ENCODE results near the gene CYP2A6.
"Not testable (repeated sequence)": the region's sequence is repeated elsewhere in the genome, so short reads cannot be mapped to it uniquely, and the experiment has no call there.

CYP2A6 gene, protein sequence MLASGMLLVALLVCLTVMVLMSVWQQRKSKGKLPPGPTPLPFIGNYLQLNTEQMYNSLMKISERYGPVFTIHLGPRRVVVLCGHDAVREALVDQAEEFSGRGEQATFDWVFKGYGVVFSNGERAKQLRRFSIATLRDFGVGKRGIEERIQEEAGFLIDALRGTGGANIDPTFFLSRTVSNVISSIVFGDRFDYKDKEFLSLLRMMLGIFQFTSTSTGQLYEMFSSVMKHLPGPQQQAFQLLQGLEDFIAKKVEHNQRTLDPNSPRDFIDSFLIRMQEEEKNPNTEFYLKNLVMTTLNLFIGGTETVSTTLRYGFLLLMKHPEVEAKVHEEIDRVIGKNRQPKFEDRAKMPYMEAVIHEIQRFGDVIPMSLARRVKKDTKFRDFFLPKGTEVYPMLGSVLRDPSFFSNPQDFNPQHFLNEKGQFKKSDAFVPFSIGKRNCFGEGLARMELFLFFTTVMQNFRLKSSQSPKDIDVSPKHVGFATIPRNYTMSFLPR

DNA sequence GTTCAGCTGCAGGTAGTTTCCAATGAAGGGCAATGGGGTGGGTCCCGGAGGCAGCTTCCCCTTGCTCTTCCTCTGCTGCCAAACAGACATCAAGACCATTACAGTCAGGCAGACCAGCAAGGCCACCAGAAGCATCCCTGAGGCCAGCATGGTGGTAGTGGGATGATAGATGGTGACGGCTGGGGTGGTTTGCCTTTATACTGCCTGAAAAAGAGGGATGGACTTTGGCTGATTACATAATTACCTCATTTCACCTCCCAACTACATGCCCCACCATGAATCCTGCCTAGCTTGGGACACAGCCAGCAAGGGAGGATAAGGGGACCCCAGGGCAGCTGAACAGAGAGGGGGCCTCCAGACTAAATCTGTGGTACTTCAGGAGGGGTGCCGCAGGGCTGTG lies at the start of gene CYP2A6:
CYP2A6 (minus strand) TSS at position 171 of the 400 bp plus-strand sequence; CDS start at position 150, 21 bp downstream.
- intact Hi-C loops (cut with DNase I); DNase-seq: not testable (repeated sequence)

GRCh38 chr19:40899964-40900363 lies 49.7 kb upstream of the CYP2A6 start:
- DNase-seq; intact Hi-C loops (cut with DNase I): not testable (repeated sequence)

DNA sequence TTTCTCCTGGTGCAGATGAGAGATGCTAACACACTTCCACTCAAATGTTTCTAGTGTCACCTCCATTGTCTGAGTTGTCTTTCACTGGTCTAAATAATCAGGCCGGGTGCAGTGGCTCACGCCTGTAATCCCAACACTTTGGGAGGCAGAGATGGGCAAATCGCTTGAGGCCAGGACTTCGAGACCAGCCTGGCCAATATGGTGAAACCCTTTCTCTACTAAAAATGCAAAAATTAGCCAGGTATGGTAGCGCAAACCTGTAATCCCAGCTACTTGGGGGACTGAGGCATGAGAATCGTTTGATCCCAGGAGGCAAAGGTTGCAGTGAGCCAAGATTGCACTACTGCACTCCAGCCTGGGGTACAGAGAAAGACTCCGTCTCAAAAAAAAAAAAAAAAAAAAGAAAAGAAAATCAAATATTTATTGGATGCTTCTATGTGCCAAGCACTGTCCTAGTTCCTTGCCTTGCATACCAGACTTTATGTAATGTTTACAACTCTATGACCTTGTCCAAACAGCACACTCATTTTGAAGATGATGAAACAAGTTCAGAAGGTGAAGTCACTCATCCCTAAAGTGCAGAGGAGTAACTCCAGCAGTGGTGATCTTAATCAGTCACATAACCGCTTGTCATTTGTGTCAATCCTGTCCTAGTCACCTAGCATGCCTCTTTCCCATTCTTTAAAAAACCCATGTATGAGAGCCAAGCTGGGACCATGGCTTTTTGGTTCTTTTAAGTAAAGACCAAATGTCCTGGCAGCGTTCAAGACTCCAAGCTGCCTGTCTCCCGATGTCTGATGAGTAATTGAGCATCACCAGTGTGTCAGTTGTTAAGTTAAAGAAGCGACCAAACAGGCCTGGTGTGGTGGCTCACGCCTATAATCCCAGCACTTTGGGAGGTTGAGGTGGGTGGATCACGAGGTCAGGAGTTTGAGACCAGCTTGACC lies 46.9 kb upstream of the CYP2A6 start:
- intact Hi-C loops (cut with DNase I): not testable (repeated sequence)

DNA sequence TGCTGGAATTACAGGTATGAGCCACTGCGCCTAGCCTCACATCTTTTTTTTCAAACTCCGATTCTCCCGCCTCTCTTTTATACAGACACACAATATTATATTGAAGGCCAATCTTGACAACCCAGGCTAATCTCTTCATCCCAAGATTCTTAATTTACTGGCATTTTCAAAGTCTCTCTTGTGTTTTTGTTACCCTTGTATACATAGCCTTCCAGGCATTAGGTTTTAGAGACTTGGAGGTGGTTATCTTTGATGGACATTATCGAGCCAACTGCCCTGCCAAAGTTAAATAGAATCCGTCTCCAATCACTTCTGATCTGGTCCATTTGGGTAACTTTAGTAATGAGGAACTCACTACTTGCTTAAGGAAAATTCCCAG lies 46.2 kb upstream of the CYP2A6 start:
- DNase-seq: no peak
- intact Hi-C loops (cut with DNase I): no loop called here

More for the DNA sequence above, 46.9 kb upstream of the CYP2A6 start:
- DNase-seq: not testable (repeated sequence)

DNA sequence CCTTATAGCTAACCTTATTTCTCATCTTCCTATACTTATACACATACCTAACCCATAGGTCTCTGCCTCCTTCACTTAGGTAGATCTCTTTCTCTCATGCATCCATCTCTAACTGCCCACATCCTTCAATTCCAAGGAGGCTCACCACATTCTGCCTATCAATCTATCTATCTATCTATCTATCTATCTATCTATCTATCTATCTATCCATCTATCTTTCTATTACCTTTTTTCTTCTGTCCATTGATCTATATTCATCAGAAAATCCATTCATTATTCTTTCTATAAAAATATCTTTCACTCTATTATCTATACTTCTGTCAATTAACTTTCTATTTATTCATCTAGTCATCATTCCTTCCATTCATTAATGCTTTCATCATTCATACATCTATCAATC lies 42.9 kb upstream of the CYP2A6 start:
- intact Hi-C loops (cut with DNase I): no loop called here
- no peak for DNase-seq

- DNase-seq: no peak
- intact Hi-C loops (cut with DNase I): no loop called here
These were observed 39.1 kb upstream of the CYP2A6 start for GRCh38 chr19:40889366-40889765.

DNA sequence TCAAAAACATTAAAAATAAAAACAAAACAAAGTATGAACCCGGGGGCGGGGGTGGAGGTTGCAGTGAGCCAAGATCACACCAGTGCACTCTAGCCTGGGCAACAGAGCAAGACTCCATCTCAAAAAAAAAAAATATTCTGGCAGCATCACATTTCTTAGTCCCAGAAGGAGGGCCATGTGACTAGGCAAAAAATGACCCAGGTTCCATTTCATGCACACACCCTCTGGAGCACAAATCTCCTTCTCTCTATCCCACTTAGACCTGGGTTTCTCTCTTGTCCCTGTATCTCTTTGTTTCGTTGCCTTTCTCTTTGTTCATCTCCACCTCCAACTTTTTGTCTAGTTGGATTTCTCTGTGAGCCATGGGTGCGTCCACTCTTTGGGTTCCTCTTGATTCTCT lies 37.9 kb upstream of the CYP2A6 start:
- intact Hi-C loops (cut with DNase I): no loop called here
- DNase-seq: no peak

- intact Hi-C loops (cut with DNase I); DNase-seq: not testable (repeated sequence)
These were observed 34.1 kb upstream of the CYP2A6 start for GRCh38 chr19:40884187-40884931.

GRCh38 chr19:40882062-40882461 lies 31.8 kb upstream of the CYP2A6 start, which contains the start of gene CYP2A7:
TSS of gene CYP2A7 (minus strand) at chr19:40882231. CDS start at chr19:40882210, 21 bp downstream.
- intact Hi-C loops (cut with DNase I); DNase-seq: not testable (repeated sequence)

GRCh38 chr19:40879349-40879748 lies 29.1 kb upstream of the CYP2A6 start:
- intact Hi-C loops (cut with DNase I); DNase-seq: not testable (repeated sequence)

GRCh38 chr19:40875526-40875951 lies 25.3 kb upstream of the CYP2A6 start:
- DNase-seq: peak in 23 of 42 donors; percentile 2 to 64 (median 23)
- intact Hi-C loops (cut with DNase I): not testable (repeated sequence)

- intact Hi-C loops (cut with DNase I); DNase-seq: not testable (repeated sequence)
These were observed 24.6 kb upstream of the CYP2A6 start for GRCh38 chr19:40874874-40875273.

DNA sequence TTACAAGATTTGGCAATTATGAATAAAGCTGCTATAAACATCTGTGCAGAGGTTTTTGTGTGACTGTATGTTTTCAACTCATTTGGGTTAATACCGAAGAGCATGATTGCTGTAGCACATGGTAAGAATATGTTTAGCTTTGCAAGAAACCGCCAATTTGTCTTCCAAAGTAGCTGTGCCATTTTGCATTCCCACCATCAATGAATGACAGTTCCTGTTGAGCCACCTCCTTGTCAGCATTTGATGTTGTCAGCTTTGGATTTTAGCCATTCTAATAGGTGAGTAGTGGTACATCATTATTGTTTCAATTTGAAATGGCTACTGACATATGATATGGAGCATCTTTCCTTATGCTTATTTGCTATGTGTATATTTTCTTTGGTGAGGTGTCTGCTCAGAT lies 23.6 kb upstream of the CYP2A6 start:
- DNase-seq; intact Hi-C loops (cut with DNase I): not testable (repeated sequence)

- DNase-seq: no peak
- intact Hi-C loops (cut with DNase I): no loop called here
These were observed 22.0 kb upstream of the CYP2A6 start for GRCh38 chr19:40872209-40872608.

- intact Hi-C loops (cut with DNase I): no loop called here
- DNase-seq: peak in 1 of 42 donors; percentile 4
These were observed 17.5 kb upstream of the CYP2A6 start for GRCh38 chr19:40867701-40868100.

DNA sequence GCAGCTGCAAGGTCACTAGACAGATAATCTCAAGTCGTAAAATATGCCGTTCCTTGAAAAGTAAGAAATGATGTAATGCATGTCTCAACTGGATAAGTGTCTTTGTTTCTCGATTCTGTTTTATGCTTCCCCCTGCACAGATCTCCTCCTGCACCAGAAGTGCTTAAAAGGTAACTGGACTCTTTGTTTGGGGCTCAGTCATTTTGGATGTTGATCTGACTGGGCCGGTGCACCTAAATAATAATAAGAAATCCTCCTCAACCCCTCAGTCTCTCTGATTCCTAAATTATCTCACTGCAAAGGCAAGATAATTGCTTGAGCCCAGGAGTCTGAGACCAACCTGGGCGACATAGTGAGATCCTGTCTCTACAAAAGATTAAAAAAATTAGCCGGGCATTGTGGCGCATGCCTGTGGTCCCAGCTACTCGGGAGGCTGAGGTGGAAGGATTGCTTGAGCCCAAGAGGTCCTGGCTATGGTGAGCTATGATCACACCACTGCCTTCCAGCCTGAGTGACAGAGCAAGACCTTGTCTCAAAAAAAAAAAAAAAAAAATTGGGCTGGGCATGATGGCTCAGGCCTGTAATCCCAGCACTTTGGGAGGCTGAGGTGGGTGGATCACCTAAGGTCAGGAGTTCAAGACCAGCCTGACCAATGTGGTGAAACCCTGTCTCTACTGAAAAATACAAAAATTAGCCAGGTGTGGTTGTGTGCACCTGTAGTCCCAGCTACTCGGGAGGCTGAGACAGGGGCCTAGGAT lies 14.7 kb upstream of the CYP2A6 start:
- intact Hi-C loops (cut with DNase I); DNase-seq: not testable (repeated sequence)

DNA sequence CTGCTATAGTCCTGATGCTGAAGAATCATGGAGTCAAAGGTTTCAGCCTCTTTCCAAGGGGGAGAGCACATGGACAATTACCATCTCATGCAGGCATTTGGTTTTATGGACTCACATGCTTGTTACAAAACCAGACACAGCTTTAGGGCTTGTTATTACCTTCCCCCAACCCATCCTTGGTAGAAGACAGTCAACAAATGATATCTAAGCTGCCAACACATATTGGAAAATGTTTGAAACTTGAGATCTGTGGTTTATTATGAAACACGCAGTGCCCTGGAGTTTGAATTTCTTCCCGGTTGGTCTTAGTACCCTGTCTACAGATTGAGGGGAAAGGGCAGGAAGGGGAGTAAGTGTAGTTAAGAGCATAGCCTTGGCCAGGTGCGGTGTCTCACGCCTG lies 12.5 kb upstream of the CYP2A6 start:
- intact Hi-C loops (cut with DNase I): no loop called here
- DNase-seq: no peak

- intact Hi-C loops (cut with DNase I): no loop called here
- DNase-seq: no peak
These were observed 12.1 kb upstream of the CYP2A6 start for GRCh38 chr19:40862333-40862732.
